ENCODE results near the gene ROGDI. TPM values are rescaled to one million over a fixed set of nuclear protein-coding genes. Genes with fewer than 3 reads are reported as not detected.

The ROGDI gene
- total RNA-seq, 3 donors from 2014 or later (not counting 1 experiment from before 2014, with no cell fraction given): 6.6 to 15.5 (median 7.5) TPM

DNA sequence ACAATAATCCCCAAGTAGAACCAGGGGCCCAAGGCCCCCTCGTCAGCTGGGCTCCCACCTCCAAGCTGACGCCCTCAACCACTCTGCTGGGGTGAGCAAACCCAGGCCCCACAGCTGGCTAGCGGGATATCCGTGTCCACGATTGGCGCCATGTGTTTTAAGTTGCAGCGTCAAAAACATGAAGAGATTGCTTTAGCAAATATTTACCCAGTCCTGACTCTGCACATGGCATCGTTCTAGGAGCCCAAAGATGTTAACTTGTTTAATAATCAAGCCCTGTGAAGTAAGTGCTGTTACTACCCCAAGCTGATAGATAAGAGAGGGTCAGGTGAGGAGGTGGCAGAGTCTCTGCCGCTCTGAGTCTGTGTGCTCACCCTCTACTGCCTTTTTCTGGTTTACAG lies 13.9 kb downstream of the ROGDI start:
- Histone ChIP-seq H3K27ac (ENCODE audit: low read length) (no peak overlapping the region), H3K27me3 (ENCODE audit: control insufficient read depth, insufficient read depth, low read length) (no peaks in the 10 kb centered on the region), H3K9me3 (ENCODE audit: control insufficient read depth, insufficient read depth, low read length) (no peaks in the 10 kb centered on the region), H3K36me3 (ENCODE audit: control insufficient read depth, insufficient read depth, low read length) (no peaks in the 10 kb centered on the region), H3K4me1 (ENCODE audit: control insufficient read depth, insufficient read depth, low read length) (no peaks in the 10 kb centered on the region), H3K4me3 (ENCODE audit: low read length) (no peak overlapping the region)
- intact Hi-C loops (cut with micrococcal nuclease): no loop called here
- Mint-ChIP-seq H3K27me3 (ENCODE audit: low read depth in 2 of 2) (peaks cover 0 to 5% of the 10 kb centered on the region in 2 donors), H3K9me3 (no peaks in the 10 kb centered on the region), H3K36me3 (no peaks in the 10 kb centered on the region), H3K4me3 (no peak overlapping the region), H3K4me1 (no peaks in the 10 kb centered on the region), H3K27ac (no peak overlapping the region)
- 79% methylated on average over 9 of the region's 9 CpGs for WGBS (ENCODE audit: insufficient coverage)
- TF ChIP-seq, protein P1, sequence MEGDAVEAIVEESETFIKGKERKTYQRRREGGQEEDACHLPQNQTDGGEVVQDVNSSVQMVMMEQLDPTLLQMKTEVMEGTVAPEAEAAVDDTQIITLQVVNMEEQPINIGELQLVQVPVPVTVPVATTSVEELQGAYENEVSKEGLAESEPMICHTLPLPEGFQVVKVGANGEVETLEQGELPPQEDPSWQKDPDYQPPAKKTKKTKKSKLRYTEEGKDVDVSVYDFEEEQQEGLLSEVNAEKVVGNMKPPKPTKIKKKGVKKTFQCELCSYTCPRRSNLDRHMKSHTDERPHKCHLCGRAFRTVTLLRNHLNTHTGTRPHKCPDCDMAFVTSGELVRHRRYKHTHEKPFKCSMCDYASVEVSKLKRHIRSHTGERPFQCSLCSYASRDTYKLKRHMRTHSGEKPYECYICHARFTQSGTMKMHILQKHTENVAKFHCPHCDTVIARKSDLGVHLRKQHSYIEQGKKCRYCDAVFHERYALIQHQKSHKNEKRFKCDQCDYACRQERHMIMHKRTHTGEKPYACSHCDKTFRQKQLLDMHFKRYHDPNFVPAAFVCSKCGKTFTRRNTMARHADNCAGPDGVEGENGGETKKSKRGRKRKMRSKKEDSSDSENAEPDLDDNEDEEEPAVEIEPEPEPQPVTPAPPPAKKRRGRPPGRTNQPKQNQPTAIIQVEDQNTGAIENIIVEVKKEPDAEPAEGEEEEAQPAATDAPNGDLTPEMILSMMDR (IDR thresholded peaks at IDR 0.05): no peak
- DNase-seq (no peak), ATAC-seq (no peak)

DNA sequence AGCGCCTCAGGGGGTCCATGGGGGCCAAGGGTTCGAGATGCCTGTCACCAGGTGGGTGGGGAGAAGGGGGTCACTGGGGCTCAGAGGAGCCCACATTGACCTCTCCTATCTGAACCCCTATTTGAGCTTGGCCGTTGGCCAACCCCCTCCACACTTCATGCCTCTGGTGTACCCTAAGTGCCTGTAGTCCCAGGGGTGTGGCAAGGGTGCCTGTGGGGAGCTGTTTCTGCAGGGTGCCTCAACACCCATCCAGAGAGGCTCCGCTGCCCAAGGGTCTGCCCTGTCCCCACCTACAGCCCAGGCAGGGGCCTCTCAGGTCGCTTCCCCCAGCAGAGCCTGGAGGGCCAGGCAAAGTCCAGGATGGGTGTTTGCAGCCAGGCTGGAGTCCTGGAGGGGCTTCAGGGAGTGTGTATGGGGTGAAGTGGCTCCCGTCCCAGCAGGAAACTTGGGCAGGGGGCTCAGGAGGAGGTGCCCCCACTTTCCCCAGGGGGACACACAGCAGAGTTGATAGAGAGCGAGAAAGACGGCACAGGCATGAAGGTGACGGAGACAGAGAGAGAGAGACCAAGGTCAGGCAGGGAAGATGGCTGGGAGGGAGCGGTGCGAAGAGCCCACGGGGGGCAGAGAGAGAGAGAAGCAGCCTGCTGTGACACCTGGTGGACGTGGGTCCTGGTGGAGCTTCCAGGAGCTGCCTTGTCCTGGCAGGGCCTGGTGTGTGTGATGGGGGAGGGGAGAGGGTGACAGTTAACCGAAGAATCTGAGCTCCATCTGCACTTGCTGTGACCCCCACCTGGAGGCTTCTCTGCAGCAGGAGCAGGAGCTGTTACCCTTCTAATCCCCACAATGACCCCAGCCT lies 14.6 kb downstream of the ROGDI start, which contains the start of gene SEPTIN12:
Gene SEPTIN12, minus strand, starts transcription at position 719 of the 856 bp plus-strand sequence. Its CDS starts 700 bp downstream, at position 19.
- ATAC-seq (no peak), DNase-seq (no peak)
- H3K27me3 ChIP-seq (ENCODE audit: control insufficient read depth, insufficient read depth, low read length): no peaks in the 10 kb centered on the region
- Mint-ChIP-seq H3K4me1 (no peaks in the 10 kb centered on the region), H3K9me3 (no peaks in the 10 kb centered on the region), H3K27ac (no peak within 1 kb of the TSS), H3K27me3 (ENCODE audit: low read depth in 2 of 2) (peaks cover 0 to 5% of the 10 kb centered on the region in 2 donors), H3K36me3 (no peaks in the 10 kb centered on the region), H3K4me3 (no peak within 1 kb of the TSS)
- TF ChIP-seq, protein P1 (IDR thresholded peaks at IDR 0.05): no peak
- H3K4me1 ChIP-seq (ENCODE audit: control insufficient read depth, insufficient read depth, low read length): no peaks in the 10 kb centered on the region
- no peak within 1 kb of the TSS for H3K27ac ChIP-seq (ENCODE audit: low read length)
- H3K36me3 ChIP-seq (ENCODE audit: control insufficient read depth, insufficient read depth, low read length): no peaks in the 10 kb centered on the region
- intact Hi-C loops (cut with micrococcal nuclease): no loop called here
- no peak within 1 kb of the TSS for H3K4me3 ChIP-seq (ENCODE audit: low read length)
- no peaks in the 10 kb centered on the region for H3K9me3 ChIP-seq (ENCODE audit: control insufficient read depth, insufficient read depth, low read length)
- 82% methylated on average over 13 of the region's 14 CpGs for WGBS (ENCODE audit: insufficient coverage)

DNA sequence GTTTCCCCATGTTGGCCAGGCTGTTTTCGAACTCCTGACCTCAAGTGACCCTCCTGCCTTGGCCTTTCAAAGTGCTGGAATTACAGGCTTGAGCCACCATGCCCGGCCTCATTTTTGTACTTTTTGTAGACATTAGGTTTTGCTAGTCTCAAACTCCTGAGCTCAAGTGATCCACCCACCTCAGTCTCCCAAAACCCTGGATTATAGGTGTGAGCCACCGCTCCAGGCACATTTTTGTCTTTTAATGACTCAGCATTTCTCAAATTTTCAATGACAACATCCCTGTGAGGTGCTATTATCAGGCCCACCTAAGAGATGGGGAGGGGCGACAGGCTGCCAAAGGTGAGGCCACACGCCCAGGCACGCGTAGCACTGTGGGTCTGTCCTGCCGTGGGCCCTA lies 15.4 kb downstream of the ROGDI start:
- intact Hi-C loops (cut with micrococcal nuclease): no loop called here
- Mint-ChIP-seq H3K4me1 (no peaks in the 10 kb centered on the region), H3K36me3 (no peaks in the 10 kb centered on the region), H3K27me3 (ENCODE audit: low read depth in 2 of 2) (peaks cover 0 to 5% of the 10 kb centered on the region in 2 donors), H3K4me3 (no peak overlapping the region), H3K27ac (no peak overlapping the region), H3K9me3 (no peaks in the 10 kb centered on the region)
- 89% methylated on average over 8 of the region's 8 CpGs for WGBS (ENCODE audit: insufficient coverage)
- H3K9me3 ChIP-seq (ENCODE audit: control insufficient read depth, insufficient read depth, low read length): no peaks in the 10 kb centered on the region
- no peak overlapping the region for H3K4me3 ChIP-seq (ENCODE audit: low read length)
- H3K27ac ChIP-seq (ENCODE audit: low read length): no peak overlapping the region
- no peaks in the 10 kb centered on the region for H3K27me3 ChIP-seq (ENCODE audit: control insufficient read depth, insufficient read depth, low read length)
- no peak for DNase-seq
- no peaks in the 10 kb centered on the region for H3K36me3 ChIP-seq (ENCODE audit: control insufficient read depth, insufficient read depth, low read length)
- ATAC-seq: no peak
- no peaks in the 10 kb centered on the region for H3K4me1 ChIP-seq (ENCODE audit: control insufficient read depth, insufficient read depth, low read length)
- TF ChIP-seq, protein P1 (IDR thresholded peaks at IDR 0.05): no peak
